Astrocyte (in vitro differentiated cells and primary cell): Measurements from ENCODE around the gene FUOM.

Experiments used
- CTCF ChIP-seq: IDR thresholded peaks from 2 replicates; pipeline ENCODE4 v1.5.1; 2011; ENCODE audit warnings: low read depth, mild to moderate bottlenecking, inconsistent platforms, low read length, moderate library complexity; ENCODE audit not compliant: insufficient read depth
- EZH2 ChIP-seq: IDR thresholded peaks from 2 replicates; pipeline ENCODE4 v1.6.1; 2012; ENCODE audit warnings: mild to moderate bottlenecking, low read length, inconsistent platforms; ENCODE audit not compliant: insufficient read depth

GRCh38 chr10:133361227-133361626 lies 3.4 kb upstream of the FUOM start:
- TF ChIP-seq CTCF (no peak), EZH2 (no peak)
